ENCODE measurements around the gene GINS2.

The GINS2 gene

DNA sequence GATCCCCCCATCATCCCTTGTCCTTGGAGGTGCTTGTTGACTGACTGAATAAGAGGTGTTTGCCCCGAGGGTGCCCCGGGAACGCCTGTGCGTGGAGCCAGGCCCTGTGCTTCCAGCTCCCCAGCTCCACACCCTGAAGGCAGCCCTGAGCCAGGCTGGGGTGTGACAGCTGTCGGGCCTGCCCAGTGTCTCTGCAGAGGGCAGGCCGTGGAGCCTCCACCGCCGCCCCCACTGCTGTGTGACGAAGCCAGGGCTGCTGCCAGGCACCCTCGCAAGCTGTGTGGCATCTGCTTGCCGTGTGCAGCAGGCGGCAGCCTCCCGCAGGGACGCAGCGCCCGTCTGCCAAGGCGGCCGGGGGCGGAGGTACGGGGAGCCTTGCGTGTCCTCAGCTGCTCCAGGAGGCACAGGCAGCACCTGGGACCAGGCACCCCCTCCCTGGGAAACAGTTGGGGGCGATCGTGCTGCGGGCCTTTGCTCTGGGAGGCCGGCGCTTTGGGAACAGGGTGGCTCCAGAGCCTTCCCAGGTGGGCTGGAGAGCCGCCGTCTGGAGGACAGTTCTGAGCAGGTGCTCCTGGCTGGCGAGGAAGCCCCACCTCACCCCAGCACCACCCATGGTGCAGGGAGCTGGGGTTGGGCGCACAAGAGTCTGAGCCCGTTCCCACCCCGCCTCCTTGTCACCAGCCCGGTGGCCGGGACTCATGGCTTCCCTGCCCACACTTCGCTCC lies 49.1 kb downstream of the GINS2 start:
- DNase-seq (ENCODE audit: low read depth), result no peak

DNA sequence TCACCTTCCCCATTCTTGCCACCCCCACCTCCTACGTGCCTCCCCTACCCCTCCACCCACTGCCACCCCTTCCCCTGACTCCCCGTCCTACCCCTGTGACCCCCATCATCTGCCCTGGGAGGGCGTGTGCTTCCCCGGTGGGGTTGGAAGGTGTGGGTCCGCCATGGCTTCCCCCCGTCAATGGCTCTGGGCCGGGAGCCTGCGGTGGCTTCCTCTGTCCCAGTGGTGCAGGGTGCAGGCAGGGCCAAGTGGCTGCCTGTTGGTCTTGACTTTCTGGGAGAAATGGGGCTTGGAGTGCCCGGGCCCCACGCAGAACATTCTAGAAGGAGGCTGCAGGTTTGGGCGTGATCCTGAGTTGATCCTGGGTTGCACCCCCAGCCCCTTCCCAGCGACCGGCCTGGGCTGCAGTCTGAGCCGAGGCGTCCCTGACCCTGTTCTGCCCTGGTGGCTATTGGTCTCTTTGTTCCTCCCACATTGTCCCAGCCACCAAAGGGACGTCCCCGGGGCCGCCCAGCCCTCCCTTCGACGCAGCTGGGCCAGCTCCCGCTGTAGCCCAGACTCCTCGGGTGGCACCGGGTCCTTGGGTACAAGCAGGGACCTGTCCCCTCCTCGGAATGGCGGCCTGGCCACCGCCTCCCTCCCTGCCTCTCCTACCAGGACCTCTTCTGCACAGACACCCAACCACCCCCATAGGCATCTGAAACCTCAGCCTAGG lies 49.9 kb downstream of the GINS2 start:
- no peak for DNase-seq (ENCODE audit: low read depth)

DNA sequence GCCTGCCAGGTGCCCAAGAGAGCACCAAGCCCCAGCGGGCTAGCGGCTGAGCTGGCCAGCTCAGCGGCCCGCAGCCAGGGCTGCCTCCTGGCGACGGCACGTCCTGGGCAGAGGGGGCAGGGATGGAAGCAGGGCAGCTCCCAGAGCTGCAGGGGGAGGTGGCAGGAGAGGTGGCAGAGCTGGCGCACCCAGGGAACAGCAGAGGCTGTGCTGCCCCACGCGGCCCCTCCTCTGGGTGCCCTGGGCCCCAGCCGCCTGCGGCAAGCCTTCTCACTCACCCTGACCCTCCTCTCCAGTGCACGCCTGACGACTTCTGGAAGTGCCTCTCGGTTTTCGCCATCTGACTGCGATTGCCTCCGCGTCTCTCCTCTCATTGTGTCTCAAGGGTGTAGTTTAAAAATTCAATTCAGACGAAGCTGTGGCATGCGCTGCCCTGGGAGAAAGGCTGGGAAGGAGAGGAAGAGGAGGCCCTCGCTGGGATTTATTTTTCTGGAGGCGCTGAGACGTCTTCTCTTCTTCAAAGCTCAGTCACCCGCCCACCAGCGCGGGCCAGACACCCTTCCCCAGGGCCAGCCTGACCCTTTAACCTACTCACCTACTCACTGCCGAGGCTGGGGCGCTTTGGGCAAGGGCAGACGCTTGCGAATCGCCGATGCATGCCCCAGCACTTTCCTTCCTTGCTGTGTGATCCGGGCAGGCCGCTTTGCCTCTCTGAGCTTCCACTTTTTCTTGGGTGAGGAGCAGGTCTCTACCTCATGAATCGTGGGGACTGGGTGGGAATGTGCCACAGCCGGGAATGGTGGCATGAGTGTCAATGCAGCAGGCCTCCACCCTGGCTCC lies 50.7 kb downstream of the GINS2 start:
- no peak for DNase-seq (ENCODE audit: low read depth)

DNA sequence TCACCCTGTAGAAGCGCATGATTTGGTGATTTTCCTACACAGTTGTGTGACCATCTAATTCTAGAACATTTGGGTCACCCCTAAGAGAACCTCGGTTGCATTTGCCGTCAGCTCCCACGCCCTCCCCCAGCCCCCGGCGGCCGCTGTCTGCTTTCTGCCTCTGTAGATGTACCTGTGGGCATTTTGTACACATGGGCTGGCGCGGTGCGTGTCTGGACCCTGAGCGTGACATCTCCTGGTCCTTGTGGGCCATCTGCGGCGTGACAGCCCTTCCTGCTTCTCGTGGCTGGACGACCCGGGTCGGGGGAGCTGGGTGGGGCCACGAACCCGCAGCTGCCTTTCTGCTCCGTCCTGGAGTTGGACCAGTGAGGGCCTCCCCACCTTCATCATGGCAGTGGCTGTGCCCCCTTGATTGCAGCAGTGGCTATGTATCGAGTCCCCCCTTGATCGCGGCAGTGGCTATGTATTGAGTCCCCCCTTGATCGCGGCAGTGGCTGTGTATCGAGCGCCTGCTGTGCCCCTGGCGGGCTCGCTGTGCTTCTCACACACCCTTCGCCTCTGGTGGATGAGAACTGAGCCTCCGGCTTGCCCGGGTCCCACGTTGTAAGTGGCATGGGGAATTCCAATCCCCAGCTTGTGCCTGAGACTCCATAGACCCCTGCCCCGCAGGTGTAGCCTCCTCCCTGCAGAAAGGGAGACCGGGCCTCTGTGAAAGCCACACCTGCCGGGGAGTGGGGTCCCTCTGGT lies 51.5 kb downstream of the GINS2 start:
- no peak for DNase-seq (ENCODE audit: low read depth)

DNA sequence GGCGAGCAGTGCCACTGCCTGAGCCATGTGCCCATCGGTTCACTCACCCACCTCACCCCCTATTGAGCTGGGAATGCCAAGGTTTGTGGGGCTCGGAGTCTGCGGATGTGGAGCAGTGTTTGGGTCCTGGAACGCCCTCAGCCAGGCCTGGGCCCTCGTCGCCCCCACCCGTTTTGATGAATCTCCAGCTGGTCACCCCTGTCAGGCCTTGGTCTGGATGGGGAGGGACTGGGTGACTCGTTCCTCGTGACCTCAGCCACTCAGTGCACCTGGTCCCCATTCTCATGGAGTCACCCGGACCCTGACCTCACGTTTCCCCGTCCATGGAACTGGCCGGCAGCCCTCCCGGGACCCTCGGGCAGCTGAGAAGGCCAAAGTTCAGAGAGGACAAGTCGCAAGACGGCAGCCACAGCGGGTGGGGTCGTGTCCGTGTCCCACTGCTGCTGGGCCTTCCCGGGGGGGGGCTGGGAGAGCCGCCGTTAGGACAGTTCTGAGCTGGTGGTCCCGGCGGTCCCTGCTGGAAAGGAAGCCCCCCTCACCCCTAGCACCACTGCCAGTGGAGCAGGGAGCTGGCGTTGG lies 52.4 kb downstream of the GINS2 start:
- no peak for DNase-seq (ENCODE audit: low read depth)

DNA sequence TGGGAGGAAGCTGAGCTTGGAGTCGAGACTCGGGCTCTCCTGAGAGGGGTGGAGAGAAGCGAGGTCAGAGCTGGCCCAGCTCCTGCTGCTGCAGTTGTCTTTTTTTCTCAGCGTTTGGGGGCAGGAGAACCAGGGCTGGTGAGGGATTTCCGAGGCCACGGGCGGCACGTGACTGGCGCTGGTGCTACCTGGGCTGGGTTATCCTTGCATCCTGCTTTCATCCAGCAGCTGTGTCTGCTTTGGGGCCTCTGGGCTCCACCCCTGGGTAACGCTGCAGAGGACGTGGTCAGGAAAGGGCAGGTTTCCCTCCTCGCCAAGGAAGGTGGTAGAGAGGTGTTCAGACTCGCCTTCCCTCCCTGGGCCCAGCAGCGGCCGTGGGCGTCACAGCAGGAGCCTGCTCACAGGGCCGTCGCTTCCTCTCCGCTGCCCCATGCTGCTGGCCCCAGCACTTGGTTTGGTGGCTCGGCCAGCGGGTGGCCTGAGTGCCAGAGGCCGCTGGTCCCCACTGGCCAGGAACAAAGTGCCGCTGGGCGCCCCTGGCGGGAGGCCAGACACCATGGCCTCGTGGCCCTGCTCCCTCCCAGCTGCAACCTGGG lies 53.1 kb downstream of the GINS2 start:
- DNase-seq (ENCODE audit: low read depth), result no peak

DNA sequence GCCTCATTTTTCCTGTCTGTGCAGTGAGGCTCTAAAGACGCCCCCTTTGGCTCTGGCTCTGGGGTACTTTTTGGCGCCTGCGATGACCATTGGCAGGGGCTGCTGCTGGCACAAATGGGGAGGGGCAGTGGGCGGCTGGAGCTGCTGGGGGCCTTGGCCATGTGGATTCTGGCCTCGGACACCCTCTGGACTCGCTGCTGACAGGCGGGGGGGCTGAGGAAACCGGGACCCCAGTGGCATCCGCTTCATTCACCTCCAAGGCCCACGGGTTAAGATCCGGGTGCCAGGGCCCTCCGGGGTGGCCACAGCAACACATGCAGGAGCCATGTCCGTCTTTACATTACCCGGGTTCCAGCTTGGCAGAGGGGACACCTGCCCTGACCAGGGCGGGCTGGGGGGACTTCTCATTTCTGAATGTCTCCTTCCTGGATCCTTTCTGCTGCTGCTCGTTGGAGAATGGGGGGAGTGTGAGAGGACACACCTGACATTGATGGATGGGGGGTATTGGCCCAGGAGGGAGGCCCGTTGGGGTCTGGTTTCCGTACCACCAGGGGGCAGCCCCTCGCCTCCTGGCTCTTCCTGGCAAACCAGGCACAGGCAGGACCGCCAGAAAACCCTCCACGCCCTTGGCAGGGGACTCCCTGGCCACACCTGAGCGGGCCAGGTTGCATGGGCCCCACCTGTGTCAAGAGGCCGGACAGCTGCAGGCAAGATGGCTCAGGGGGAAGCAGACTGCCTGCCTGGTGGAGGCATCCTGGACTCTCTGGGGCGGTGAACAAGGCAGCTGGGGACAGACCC lies 53.8 kb downstream of the GINS2 start:
- no peak for DNase-seq (ENCODE audit: low read depth)

DNA sequence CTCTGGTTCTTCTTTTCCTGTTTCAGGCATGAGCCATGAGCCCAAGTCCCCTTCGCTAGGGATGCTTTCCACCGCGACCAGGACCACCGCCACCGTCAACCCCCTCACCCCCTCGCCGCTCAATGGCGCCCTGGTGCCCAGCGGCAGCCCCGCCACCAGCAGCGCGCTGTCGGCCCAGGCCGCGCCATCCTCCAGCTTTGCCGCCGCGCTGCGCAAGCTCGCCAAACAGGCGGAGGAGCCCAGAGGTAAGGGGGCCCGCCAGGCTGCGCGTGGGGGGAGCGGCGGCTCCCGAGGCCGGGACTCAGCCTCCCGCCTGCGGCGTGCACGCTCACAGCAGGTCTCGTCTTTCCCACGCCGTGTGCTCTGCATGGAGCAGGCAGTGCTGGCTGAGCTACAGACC lies 54.9 kb downstream of the GINS2 start:
- no peak for DNase-seq (ENCODE audit: low read depth)

DNA sequence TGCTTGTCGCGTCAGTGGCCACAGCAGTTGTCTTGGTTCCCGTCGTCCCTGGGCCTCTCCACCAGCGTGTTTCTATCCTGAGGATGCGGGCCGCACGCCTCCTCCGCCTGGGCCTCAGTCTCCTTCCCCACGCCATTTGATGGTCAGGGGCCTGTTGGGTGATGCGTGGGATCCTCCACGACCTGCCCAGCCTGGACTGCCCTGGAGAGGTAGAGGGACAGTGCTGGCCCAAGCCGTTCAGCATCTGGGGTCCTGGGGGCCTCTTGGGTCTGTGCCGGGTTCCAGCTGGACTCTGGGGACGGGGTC lies 55.4 kb downstream of the GINS2 start:
- DNase-seq (ENCODE audit: low read depth), result no peak

DNA sequence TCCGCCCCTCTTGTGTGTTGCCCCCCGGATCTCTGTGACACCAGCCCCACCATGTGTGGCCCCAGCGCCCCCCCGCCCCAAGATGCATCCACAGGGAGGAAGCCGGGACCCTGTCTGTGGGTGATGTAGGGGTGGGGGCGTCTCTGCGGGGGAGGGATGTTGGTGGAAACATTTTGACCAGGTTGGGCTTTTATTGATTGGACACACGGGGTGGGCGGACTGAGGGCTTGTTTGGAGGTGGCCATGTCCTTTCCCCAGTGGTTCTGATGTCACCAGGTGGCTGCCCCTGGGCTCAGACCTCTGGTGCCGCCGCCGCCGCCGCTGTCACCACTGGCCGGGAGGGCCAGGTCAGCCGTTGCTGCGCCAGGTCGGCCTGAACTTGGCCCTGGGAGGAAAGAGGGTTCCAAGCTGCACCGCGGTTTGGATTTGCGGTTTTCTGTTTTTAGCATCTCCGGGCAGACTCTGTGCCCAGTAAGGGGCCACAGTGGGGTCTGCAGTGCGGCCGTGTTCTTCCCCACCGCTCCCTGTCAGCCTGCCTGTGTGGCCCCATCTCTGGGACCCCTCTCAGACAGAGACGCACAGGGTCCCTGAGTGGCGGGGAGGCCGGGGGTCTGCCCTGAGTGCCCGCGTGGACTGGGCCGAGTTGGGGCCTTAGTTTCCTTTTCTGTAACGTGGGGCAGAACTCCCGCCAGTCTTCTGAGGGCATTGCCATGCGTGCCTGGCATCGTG lies 55.9 kb downstream of the GINS2 start:
- no peak for DNase-seq (ENCODE audit: low read depth)

DNA sequence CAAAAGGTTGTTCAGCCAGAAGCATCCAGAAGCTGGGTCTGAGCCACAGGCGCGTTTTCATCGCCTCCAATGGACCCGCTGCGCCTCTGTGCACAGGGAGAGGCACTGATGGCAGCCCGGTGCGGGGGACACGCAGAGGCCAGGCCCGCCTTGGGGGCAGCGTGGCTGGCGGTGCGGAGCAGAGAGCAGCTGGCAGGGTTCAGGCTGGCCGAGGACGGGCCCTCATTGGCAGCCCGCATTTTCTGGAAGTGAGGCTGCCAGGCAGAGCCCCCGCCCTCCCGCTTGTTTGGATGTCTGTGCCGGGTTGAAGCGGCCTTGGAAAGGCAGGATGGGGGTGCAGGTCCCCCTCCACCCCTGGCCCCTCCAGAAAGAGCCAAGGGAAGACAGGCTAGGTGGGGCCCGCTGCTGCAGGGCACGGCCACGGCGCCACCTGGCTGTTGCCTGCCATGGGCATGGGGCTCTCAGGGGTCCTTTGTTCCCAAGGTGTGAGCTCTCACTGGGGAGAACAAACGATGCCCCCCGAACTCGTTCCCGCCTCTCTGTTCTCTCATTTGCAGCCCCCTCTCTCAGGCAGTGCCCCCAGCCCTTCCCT lies 56.9 kb downstream of the GINS2 start:
- DNase-seq (ENCODE audit: low read depth), result no peak

DNA sequence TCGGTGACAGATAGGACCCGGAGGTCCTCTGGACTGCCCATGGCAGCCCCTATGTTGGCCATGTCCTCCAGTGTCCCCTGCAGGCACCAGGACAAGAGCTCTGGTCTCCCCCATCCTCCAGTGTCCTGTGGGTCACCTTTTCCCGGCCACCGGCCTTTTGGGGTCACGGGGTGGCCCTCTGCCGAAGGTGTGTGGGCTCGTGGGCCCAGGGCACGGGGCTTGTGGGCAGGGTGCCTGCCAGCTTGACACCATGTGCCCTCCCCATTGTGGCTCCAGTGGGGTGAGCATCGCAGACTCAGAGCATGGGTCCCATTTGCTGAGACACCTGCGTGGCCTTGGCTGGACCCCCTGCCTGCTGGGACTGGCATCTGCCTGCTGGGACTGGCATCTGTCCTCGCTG lies 57.5 kb downstream of the GINS2 start:
- no peak for DNase-seq (ENCODE audit: low read depth)

DNA sequence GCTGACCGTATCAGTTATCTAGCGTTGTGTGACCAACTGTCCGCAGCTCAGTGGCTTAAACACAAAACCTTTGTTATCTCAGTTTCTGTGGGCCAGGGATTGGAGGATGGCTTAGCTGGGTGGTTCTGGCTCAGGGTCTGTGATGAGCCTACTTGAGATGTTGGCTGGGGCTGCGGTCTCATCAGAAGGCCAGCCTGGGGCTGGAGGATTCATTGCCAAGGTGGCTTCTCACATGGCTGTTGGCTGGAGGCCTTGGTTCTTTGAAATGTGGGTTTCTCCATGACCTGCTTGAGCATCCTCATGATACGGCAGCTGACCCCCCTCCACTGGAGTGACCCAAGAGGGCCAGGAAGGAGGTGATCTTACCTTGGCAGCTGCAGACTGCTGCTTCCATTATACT lies 58.9 kb downstream of the GINS2 start:
- DNase-seq (ENCODE audit: low read depth), result no peak

DNA sequence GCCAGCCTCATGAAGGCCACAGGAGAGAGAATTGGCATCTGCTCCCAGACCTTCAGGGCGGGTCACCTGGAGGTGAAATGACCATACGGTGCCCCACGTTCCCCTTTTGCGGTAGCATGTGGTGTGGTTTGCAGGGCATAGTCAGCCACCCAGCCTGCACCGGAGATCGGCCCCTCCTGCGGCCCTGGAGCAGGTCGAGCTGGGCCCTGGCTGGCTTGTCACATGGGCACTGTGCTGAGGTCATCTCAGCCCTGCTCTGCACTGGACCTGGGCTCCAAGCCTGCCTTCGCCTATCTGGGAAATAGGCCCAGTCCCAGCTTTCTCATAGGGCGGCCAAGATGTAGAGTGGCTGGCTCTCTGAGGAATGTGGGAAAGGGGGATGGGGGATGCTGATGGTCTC lies 59.4 kb downstream of the GINS2 start:
- DNase-seq (ENCODE audit: low read depth), result no peak

DNA sequence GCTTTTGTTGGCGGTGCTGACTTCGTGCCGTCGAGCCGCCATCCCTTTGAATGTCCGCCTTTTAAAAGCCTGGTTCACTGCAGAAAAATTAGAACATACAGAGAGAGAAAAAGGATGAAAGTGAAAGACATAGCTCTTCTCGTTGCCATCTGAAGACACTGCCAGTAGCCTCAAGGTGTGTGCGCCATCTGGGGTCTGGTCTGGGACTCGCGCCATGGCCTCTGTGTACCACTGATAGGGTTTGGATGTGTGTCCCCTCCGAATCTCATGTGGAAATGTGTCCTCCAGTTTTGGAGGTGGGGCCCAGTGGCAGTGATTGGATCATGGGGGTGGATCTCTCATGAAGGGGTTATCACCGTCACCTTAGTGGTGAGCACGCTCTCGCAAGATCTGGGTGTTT lies 60.1 kb downstream of the GINS2 start:
- DNase-seq (ENCODE audit: low read depth), result no peak

DNA sequence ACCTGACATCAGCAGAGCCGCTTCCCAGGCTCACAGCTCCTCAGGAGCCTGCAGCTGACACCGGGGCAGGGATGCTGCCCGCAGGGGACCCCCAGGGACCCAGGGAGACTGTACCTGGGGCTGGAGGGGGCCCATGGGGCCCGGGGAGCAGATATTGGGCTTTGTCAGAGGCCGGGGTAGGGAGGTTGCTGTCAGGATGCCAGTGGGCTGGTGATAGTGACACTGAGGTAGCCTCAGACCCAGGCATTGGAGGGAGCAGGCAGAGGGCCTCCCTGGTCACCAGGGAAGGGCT lies 60.5 kb downstream of the GINS2 start:
- no peak for DNase-seq (ENCODE audit: low read depth)

DNA sequence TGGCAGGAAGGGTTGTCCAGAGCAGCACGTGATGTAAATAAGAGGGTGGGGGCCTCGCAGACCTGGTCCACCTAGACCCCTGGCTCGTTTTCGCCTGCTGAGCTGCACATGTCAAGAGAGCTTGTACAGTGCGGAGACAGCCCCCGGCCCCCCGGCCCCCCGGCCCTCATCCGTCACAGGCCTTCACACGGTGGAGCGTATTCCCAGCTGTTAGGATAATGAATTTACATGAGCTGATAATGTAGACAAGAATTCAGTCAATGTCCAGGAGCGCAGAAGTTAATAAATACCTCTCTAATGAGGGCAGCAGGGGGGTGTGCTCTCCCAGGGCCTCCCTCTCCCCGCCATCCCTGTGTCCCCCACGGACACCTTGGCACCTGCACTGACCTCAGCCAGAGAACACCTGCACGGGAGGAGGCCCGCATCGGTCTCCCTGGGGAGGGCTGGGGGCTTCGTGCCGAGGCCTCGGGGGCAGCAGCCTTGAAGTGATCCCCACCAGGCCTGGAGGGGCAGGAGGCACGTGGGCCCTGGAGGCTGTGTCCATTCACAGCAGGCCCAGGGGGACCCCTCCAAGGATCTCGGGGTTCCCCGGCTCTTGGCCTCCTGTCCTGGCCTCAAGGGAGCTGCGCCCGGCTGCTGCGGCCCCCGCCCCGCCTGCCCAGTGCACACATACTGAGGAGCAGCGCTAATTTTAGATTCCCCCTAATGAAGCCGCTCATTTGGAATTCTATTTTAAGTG lies 61.1 kb downstream of the GINS2 start:
- no peak for DNase-seq (ENCODE audit: low read depth)

DNA sequence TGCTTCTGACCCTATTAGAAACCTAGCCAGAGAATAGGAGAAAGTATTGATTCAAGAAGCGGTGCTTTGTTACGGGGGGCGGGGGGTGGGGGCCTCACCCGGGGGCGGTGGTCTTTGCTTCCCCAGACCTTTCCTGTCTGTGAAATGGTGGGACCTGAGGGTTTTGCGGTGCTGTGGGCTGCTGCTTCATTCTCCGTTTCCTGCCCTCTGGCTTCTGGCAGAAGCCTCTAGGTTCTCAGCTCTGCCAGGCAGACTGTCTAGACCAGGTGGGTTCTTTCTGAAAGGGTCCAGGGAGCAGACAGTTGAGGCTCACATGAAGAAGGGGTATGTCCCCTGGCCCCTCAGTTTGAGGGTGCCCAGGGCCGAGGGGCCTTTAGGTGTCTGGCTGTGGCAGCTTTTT lies 61.7 kb downstream of the GINS2 start:
- DNase-seq (ENCODE audit: low read depth), result no peak
